Stimulated activated naive B cell treated with anti-CD40 and anti-IgM and Interleukin-4, amounts not matched to agents 10 μg/mL and 1 μg/mL and 100 μg/mL, for 72 hours (primary cell): ENCODE results near the gene ASB17.
"Not testable (repeated sequence)": the region's sequence is repeated elsewhere in the genome, so short reads cannot be mapped to it uniquely, and the experiment has no call there.

ENCODE experiments used
- ATAC-seq, 2 donors: fragments of 150-1000 bp; cut with Tn5 transposase; replicated peaks; 2 replicates each; pipeline ENCODE4 v1.10.0; 2021; ENCODE audit warnings: moderate library complexity in 1 of 2
- DNase-seq: peaks from one replicate; pipeline ENCODE4 v3.0.0; 2021
- H3K27ac Mint-ChIP-seq: one replicate; pipeline ENCODE4 v1.8.0; 2022; ENCODE audit warnings: mild to moderate bottlenecking, mixed read lengths
- H3K27me3 Mint-ChIP-seq, 2 donors: one replicate each; pipeline ENCODE4 v1.8.0; 2022; ENCODE audit warnings: mixed read lengths in 2 of 2
- H3K36me3 Mint-ChIP-seq, 2 donors: one replicate each; pipeline ENCODE4 v1.8.0; 2022; ENCODE audit warnings: mixed read lengths in 2 of 2, mild to moderate bottlenecking in 1 of 2
- H3K4me1 Mint-ChIP-seq, 2 donors: one replicate each; pipeline ENCODE4 v1.8.0; 2022; ENCODE audit warnings: mixed read lengths in 2 of 2, mild to moderate bottlenecking in 1 of 2
- H3K4me3 Mint-ChIP-seq, 2 donors: one replicate each; pipeline ENCODE4 v1.8.0; 2022; ENCODE audit warnings: mild to moderate bottlenecking in 2 of 2, mixed read lengths in 2 of 2, moderate library complexity in 1 of 2
- H3K9me3 Mint-ChIP-seq, 2 donors: one replicate each; pipeline ENCODE4 v1.8.0; 2022; ENCODE audit warnings: mixed read lengths in 2 of 2, mild to moderate bottlenecking in 1 of 2

The ASB17 gene, protein sequence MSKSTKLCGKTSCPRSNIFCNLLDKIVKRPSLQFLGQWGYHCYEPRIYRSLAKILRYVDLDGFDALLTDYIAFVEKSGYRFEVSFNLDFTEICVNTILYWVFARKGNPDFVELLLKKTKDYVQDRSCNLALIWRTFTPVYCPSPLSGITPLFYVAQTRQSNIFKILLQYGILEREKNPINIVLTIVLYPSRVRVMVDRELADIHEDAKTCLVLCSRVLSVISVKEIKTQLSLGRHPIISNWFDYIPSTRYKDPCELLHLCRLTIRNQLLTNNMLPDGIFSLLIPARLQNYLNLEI

DNA sequence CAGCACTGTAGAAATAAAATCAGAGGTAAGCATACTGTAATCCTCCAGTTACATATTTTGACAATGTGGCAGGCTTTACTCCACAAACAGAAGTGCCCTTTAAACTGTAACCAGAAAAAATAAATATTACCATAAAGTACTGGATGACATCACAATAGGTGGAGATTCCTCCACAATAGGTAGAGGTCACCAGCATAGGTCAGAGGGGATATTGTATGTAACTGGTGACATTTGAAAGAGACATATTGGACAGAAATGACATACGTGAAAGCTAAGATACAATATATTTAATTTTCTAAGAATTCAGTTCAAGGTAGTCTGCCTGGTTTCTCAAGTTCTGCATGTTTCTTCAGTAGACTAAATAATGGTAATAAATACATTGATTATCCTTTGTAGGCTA, at the start of gene ASB17:
ASB17 (minus strand) TSS at position 101 of the 400 bp plus-strand sequence. CDS start 113 bp downstream, outside the sequence.
- ATAC-seq: no peak

DNA sequence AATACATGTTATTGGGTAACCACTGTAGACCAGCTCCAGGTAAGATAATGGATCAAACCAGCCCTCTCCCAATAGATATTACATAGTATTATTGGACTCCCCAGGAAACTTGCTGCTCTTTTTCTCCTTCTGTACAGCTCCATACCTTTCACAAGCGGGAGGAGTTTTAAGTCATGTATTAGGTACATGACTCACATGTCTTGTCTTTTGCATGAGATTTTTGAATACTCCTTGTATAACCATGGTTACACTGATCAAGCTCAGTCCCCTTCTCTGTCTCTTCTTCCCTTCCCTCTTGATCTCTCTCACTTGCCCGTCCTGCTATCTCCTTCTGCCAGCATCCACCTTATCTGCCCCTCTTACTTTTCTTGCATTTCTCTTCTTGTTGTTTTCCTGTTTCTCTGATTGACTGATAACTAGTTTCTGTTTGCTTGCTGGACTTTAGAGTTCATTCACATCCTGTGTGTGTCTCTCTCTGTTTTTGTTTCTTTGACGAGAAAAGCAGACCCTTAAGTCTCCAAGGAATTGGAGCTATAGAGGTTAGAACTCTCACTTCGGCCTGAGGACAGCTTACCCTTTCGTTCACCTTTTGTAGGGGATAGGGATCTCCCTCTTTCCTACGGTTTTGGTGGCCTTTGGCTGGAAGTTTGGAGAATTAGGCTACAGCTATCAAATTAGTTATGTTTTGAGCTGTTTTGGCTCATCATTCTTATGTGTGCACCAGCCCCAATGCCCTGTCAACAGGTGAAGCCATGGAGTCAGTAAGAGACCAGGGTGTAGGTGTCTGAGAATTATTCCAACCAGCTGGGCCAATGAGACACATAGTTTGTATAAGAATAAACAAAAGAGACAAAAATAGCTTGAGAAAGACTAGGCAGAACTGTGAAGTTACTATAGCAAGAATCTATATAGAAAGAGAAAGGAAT, 49.0 kb upstream of the ASB17 start:
- peaks cover 6 to 7% of the 10 kb centered on the region in 2 donors for H3K9me3 Mint-ChIP-seq
- H3K4me3 Mint-ChIP-seq: no peak overlapping the region
- H3K4me1 Mint-ChIP-seq: no peaks in the 10 kb centered on the region
- H3K27me3 Mint-ChIP-seq: peaks cover 13 to 17% of the 10 kb centered on the region in 2 donors
- DNase-seq (no peak), ATAC-seq (no peak)
- peaks cover 2 to 8% of the 10 kb centered on the region in 2 donors for H3K36me3 Mint-ChIP-seq
- no peak overlapping the region for H3K27ac Mint-ChIP-seq

More for the DNA sequence above, at the start of gene ASB17:
- H3K36me3 Mint-ChIP-seq: no peaks in the 10 kb centered on the region
- H3K4me1 Mint-ChIP-seq: no peaks in the 10 kb centered on the region
- H3K9me3 Mint-ChIP-seq: peaks cover 0 to 2% of the 10 kb centered on the region in 2 donors
- H3K27ac Mint-ChIP-seq: no peak within 1 kb of the TSS
- no peak within 1 kb of the TSS for H3K4me3 Mint-ChIP-seq
- peaks cover 13 to 14% of the 10 kb centered on the region in 2 donors for H3K27me3 Mint-ChIP-seq
- no peak for DNase-seq

DNA sequence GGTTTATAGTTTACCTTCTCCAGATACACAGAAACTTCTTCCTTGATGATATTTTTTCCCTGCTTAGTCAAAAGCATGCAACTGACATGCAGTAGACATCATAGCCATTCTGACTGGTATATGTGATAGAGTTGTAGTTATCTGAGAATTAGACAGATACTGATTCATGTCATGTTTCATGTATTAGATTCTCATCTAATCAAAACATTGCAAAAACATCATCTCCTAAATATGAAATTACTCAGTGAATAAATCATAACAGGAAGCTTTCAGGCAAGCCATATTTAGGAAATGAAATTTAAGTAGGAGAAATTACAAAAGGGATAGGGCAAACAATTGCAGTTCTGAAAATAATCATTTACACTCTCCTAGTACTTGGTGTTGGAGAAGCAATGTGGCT, 38.4 kb upstream of the ASB17 start:
- no peak overlapping the region for H3K27ac Mint-ChIP-seq
- H3K4me3 Mint-ChIP-seq: no peak overlapping the region
- H3K36me3 Mint-ChIP-seq: no peaks in the 10 kb centered on the region
- no peak for ATAC-seq
- no peaks in the 10 kb centered on the region for H3K4me1 Mint-ChIP-seq
- DNase-seq: no peak
- peaks cover 0 to 5% of the 10 kb centered on the region in 2 donors for H3K27me3 Mint-ChIP-seq
- peaks cover 0 to 2% of the 10 kb centered on the region in 2 donors for H3K9me3 Mint-ChIP-seq

DNA sequence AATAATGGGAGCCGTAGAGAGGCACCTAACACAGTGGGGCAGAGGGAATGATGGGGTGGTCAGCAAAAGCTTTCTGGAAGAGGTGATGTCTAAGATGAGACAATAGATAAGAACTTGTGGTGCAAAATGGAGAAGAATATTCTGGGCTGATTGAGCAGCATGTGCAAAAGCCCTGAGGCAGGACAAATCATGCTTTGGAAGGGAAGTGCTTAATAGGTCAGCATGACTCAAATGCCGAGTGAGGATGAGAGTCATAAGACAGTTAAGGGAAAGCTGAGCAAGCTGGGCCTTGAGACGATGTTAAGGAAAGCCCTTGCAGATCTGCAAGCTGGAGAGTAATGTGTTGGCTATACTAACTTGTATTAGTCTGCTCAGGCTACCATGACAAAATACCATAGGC, 37.3 kb upstream of the ASB17 start:
- H3K4me3 Mint-ChIP-seq: no peak overlapping the region
- H3K4me1 Mint-ChIP-seq: no peaks in the 10 kb centered on the region
- ATAC-seq (no peak), DNase-seq (no peak)
- H3K27me3 Mint-ChIP-seq: peaks cover 0 to 9% of the 10 kb centered on the region in 2 donors
- H3K9me3 Mint-ChIP-seq: peaks cover 0 to 2% of the 10 kb centered on the region in 2 donors
- no peak overlapping the region for H3K27ac Mint-ChIP-seq
- H3K36me3 Mint-ChIP-seq: no peaks in the 10 kb centered on the region

DNA sequence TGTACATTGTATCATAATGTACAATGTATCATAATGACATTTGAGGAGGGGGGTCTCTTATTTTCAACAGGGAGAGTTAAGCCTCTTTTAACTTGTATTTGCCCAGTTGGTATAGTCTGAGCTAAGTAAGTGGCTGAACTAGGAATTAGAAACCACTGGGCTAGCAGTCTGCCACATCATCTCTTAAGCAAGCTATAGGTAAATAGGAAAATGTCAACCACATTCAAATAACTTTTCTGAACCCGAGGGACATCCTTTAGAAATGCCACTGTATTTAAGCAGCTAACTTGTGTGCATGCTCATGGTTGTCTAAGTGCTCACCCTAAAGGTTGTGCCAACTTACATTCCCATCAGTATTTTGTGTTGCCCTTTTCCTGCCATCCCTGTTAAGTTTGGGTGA, 35.5 kb upstream of the ASB17 start:
- H3K27me3 Mint-ChIP-seq: peaks cover 0 to 13% of the 10 kb centered on the region in 2 donors
- peak in 1 of 2 donors; percentile 23 for ATAC-seq
- no peaks in the 10 kb centered on the region for H3K36me3 Mint-ChIP-seq
- no peak for DNase-seq
- no peak overlapping the region for H3K27ac Mint-ChIP-seq
- no peaks in the 10 kb centered on the region for H3K4me1 Mint-ChIP-seq
- H3K9me3 Mint-ChIP-seq: peaks cover 0 to 2% of the 10 kb centered on the region in 2 donors
- no peak overlapping the region for H3K4me3 Mint-ChIP-seq

DNA sequence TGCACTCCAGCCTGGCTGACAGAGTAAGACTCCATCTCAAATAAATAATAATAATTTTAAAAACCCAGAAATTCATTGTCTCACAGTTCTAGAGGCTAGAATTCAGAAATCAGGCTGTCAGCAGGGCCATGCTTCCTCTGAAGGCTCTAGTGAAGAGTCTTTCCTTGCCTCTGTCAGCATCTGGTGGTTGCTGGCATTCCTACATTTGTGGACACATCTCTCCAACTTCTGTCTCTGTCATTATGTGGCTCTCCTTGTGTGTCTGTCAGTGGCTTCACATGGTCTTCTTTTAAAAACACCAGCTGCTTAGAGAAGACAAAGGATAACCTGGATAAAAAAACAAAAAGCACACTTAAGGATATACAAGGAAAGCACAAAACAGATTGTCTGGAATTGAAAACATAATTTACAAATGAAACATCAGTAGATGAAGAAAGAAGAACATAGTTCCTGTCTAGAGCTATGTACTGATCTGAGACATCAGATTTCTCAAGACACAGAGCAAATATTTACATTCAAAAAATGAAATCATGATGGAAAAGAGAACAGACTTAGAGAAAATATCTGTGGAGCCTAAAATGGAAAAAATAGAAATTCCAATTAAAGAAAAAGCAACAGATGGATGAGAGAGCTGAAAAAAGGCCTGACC, 32.7 kb upstream of the ASB17 start:
- H3K27me3 Mint-ChIP-seq: peaks cover 0 to 16% of the 10 kb centered on the region in 2 donors
- H3K4me3 Mint-ChIP-seq: no peak overlapping the region

DNA sequence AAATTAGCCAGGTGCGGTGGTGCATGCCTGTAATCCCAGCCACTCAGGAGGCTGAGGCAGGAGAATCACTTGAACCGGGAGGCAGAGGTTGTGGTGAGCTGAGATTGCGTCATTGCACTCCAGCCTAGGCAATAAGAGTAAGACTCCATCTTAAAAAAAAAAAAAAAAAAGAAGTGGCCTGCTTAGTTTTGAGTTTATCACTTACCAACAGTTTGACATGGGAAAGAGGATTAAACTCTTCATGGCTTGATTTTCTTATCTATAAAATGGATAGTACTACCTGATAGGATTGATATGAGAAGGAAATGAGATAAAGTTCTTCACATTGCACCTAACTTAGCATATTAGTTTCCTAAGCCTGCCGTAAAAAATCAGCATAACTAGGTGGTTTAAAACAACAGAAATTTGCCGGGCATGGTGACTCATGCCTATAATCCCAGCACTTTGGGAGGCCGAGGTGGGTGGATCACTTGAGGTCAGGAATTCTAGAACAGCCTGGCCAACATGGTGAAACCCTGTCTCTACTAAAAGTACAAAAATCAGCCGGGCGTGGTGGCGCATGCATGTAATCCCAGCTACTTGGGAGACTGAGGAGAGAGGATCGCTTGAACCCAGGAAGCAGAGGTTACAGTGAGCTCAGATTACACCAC, 32.0 kb upstream of the ASB17 start:
- not testable (repeated sequence) for H3K27ac Mint-ChIP-seq, H3K36me3 Mint-ChIP-seq, ATAC-seq, H3K4me1 Mint-ChIP-seq, H3K4me3 Mint-ChIP-seq, DNase-seq, H3K9me3 Mint-ChIP-seq
- H3K27me3 Mint-ChIP-seq: peaks cover 0 to 16% of the 10 kb centered on the region in 2 donors

More for the DNA sequence above, 32.7 kb upstream of the ASB17 start:
- H3K36me3 Mint-ChIP-seq: no peaks in the 10 kb centered on the region
- no peak overlapping the region for H3K27ac Mint-ChIP-seq
- peaks cover 0 to 5% of the 10 kb centered on the region in 2 donors for H3K9me3 Mint-ChIP-seq
- DNase-seq: no peak
- no peak for ATAC-seq
- no peaks in the 10 kb centered on the region for H3K4me1 Mint-ChIP-seq

DNA sequence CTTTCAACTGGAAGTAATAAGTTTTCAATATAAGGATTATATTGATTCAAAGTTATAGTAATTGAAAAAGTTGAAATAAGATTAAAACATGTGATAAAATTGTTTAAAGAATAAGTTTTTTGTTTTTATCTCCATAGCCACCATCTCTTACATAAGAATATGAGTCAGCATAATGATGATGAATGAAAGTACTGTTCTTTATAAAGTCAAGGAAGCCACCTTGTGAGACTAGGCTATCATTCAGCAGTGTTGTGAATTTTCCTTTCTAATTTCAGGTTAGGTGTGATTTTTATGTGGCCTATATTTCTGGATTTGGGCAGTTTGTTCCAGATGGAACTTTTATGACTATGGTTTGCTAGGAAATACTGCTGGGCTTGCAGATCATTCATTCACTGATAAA, 22.4 kb upstream of the ASB17 start:
- no peaks in the 10 kb centered on the region for H3K9me3 Mint-ChIP-seq
- no peak overlapping the region for H3K27ac Mint-ChIP-seq
- H3K36me3 Mint-ChIP-seq: no peaks in the 10 kb centered on the region

DNA sequence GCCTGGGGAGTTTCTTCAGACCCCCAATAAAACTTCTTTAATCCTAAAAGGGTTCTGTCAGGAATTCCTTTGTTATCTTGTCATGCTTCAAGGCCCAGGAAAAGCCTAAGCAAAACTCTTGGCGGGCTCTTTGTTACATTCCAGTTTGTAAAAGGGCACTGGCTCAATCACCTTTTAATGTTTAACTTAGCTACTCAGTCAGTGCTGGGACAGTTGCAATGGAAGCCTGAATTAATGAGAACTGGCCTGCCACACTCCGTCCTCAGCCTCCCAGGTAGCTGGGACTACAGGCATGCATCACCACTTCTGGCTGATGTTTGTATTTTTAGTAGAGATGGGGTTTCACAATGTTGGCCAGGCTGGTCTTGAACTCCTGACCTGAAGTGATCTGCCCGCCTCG, 21.3 kb upstream of the ASB17 start:
- Mint-ChIP-seq H3K4me1 (no peaks in the 10 kb centered on the region), H3K9me3 (peaks cover 0 to 2% of the 10 kb centered on the region in 2 donors), H3K27ac (no peak overlapping the region), H3K36me3 (no peaks in the 10 kb centered on the region), H3K4me3 (no peak overlapping the region), H3K27me3 (no peaks in the 10 kb centered on the region)
- ATAC-seq (no peak), DNase-seq (no peak)

More for the DNA sequence above, 22.4 kb upstream of the ASB17 start:
- H3K4me3 Mint-ChIP-seq: no peak overlapping the region
- H3K4me1 Mint-ChIP-seq: no peaks in the 10 kb centered on the region
- DNase-seq (no peak), ATAC-seq (no peak)
- no peaks in the 10 kb centered on the region for H3K27me3 Mint-ChIP-seq

DNA sequence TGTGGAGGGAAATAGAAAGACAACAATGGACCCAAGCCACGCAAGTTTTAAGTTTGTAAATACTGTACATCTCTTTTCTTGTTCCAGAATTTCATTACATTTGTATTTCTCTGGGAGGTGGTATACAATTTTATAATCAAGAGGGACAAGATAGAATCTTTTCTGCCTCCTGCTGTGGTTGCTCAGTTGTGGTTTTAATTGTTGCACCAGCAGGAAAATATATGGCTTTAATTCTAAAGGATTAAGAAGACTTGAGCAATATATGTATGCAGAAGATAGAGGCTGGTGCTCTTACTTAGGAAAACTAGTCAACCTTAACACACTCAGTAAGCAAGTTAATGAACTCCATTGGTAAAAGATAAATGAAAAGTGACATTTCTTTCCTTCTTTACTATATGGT, 19.8 kb upstream of the ASB17 start:
- Mint-ChIP-seq H3K36me3 (no peaks in the 10 kb centered on the region), H3K4me3 (no peak overlapping the region), H3K9me3 (peaks cover 2% of the 10 kb centered on the region in 2 donors), H3K27ac (no peak overlapping the region), H3K4me1 (no peaks in the 10 kb centered on the region), H3K27me3 (no peaks in the 10 kb centered on the region)
- DNase-seq (no peak), ATAC-seq (no peak)

DNA sequence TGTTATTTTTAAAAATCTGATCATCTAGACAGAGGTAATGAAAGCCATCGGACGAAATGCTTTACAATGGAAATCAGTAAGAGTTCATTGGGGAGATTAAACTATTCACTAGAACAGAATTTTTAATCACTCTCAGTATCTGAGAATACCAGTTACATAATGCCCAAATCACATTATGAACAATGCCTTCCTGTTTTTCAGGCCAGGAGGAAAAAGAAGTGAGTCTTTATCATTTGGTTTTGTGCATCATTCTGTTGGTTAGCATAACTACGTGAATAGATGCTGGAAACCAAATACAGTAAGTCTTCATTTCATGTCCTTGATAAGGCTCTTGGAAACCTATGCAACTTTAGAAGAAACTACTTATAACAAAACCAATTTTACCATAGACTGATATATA, 18.0 kb upstream of the ASB17 start:
- Mint-ChIP-seq H3K9me3 (peaks cover 9 to 10% of the 10 kb centered on the region in 2 donors), H3K4me3 (no peak overlapping the region), H3K27ac (no peak overlapping the region), H3K36me3 (no peaks in the 10 kb centered on the region), H3K27me3 (peaks cover 0 to 5% of the 10 kb centered on the region in 2 donors), H3K4me1 (no peaks in the 10 kb centered on the region)
- ATAC-seq (no peak), DNase-seq (no peak)

DNA sequence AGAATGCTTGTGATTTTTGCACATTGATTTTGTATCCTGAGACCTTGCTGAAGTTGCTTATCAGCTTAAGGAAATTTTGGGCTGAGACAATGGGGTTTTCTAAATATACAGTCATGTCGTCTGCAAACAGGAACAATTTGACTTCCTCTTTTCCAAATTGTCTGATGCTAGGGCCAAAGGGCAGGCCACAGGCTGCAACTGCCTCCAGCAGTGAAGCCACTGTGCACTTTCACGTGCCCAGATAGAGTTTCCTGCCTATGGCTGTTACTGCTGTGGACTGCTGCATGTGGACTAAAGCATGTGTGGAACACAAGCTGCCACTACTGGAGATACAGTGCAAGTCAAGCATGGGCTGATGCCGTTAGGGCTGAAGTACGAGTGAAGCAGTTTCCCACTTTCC, 10.8 kb upstream of the ASB17 start:
- DNase-seq, H3K36me3 Mint-ChIP-seq, H3K4me3 Mint-ChIP-seq, H3K27ac Mint-ChIP-seq, H3K27me3 Mint-ChIP-seq, H3K4me1 Mint-ChIP-seq: not testable (repeated sequence)
- ATAC-seq: peak in 1 of 2 donors; percentile 38
- peaks cover 12 to 16% of the 10 kb centered on the region in 2 donors for H3K9me3 Mint-ChIP-seq

DNA sequence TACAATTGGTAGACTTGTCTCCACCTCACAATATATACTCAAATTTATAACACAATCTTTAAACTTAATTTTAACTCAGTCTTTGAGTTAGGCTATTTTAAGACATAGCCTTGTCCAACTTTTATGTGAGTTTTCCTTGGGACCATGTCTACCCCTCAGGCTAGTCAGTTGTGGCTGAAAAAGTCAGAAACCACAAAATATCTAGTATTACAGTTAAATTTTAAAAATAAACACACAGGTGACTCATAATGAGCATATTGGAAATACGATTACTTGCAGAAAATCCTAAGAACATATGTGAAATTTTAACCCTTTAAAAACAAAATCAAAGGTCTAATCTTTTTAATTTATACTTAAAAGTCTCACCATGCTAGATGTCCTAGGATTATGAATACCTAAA, 4.8 kb upstream of the ASB17 start:
- H3K4me1 Mint-ChIP-seq: no peaks in the 10 kb centered on the region
- no peaks in the 10 kb centered on the region for H3K27me3 Mint-ChIP-seq
- DNase-seq (no peak), ATAC-seq (no peak)
- no peaks in the 10 kb centered on the region for H3K36me3 Mint-ChIP-seq
- no peak overlapping the region for H3K4me3 Mint-ChIP-seq
- H3K9me3 Mint-ChIP-seq: peaks cover 0 to 3% of the 10 kb centered on the region in 2 donors
- no peak overlapping the region for H3K27ac Mint-ChIP-seq

DNA sequence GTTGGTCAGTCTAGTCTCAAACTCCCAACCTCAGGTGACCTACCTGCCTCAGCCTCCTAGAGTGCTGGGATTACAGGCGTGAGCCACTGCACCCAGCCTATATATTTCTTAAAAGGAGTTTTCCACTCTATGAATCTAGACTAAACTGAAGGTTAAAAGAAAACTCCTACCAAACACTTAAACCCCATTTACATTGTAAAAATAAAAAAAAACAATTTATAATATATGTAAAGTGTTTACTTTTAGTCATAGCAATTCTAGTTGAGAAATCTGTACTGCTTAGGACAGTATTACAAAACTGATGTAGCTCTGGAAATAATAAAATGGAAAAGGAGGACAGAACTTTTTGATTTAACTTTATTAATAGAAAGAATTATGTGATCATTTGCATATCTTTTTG, 9.5 kb downstream of the ASB17 start:
- Mint-ChIP-seq H3K9me3 (no peaks in the 10 kb centered on the region), H3K4me1 (no peaks in the 10 kb centered on the region), H3K4me3 (no peak overlapping the region), H3K27ac (no peak overlapping the region), H3K27me3 (peaks cover 0 to 4% of the 10 kb centered on the region in 2 donors), H3K36me3 (no peaks in the 10 kb centered on the region)
- ATAC-seq (no peak), DNase-seq (no peak)
